Measurements from ENCODE around the gene HMX3.
"Not testable (repeated sequence)": the region's sequence is repeated elsewhere in the genome, so short reads cannot be mapped to it uniquely, and the experiment has no call there.

Gene HMX3

DNA sequence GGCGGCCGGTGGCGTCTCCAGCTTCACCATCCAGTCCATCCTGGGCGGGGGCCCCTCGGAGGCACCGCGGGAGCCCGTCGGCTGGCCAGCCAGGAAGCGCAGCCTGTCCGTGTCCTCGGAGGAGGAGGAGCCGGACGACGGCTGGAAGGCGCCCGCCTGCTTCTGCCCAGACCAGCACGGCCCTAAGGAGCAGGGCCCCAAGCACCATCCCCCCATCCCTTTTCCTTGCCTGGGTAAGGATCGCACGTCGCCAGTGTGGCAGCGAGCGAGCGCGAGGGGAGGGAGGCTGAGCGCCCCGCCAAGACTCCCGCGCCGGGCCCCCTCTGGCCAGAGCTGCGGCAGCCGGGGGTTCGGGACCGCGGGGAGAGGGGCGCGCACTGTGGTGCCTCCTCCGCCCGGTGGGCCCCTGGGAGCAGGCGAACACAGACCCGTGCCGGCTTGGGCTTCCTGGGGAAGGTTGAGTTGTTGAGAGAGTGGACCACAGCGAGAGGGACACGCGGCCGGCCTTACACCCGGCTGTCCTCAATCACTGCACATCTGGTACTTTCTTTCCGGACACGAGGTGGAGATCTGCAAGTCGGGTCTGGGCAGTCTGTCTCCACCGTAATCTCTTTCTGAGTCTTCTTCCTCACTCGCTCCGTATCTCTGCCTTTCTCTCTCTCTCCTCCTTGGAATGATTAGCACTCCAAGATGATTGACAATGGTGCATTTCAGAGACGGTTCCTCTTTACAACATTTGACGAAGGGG, 12.8 kb downstream of the HMX3 start:
- DNase-seq = no peak

DNA sequence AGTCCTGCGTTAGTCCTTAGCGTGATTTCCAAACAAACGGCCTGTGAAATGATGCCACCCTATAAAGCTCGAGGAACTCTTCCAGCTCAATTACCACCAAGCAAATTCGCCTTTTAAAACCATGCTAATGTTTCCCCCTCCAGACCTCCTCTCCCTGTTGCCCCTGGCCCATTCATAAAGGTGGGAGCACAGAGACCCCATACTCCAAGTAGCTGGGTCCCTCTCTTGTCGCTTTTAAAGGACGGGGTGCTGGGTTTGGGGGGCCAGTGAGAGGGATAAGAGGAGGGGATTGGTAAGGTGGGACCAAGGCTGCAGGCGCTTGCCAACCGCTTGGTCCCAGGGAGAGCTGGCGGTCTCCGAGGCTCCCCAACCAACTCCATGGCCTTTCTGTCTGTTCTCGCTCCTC, 13.4 kb downstream of the HMX3 start:
- DNase-seq = no peak

DNA sequence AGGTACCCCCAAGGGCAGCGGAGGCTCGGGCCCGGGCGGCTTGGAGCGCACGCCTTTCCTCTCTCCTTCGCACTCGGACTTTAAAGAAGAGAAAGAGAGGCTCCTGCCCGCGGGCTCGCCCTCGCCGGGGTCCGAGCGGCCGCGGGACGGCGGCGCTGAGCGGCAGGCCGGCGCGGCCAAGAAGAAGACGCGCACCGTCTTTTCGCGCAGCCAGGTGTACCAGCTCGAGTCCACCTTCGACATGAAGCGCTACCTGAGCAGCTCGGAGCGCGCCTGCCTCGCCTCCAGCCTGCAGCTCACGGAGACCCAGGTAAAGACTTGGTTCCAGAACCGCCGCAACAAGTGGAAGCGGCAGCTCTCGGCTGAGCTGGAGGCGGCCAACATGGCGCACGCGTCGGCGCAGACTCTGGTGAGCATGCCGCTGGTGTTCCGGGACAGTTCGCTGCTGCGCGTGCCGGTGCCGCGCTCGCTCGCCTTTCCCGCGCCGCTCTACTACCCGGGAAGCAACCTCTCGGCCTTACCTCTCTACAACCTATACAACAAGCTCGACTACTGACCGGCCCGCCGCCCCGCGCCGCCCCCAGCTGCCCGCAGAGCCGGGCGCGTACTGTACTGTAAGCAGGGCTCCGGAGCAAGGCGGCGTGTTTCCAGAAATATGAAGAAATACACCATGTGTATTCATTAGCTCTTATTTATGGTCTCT, 13.9 kb downstream of the HMX3 start:
- no peak for DNase-seq

- no peak for DNase-seq
Observed at GRCh38 chr10:123150271-123150985, 14.7 kb downstream of the HMX3 start.

DNA sequence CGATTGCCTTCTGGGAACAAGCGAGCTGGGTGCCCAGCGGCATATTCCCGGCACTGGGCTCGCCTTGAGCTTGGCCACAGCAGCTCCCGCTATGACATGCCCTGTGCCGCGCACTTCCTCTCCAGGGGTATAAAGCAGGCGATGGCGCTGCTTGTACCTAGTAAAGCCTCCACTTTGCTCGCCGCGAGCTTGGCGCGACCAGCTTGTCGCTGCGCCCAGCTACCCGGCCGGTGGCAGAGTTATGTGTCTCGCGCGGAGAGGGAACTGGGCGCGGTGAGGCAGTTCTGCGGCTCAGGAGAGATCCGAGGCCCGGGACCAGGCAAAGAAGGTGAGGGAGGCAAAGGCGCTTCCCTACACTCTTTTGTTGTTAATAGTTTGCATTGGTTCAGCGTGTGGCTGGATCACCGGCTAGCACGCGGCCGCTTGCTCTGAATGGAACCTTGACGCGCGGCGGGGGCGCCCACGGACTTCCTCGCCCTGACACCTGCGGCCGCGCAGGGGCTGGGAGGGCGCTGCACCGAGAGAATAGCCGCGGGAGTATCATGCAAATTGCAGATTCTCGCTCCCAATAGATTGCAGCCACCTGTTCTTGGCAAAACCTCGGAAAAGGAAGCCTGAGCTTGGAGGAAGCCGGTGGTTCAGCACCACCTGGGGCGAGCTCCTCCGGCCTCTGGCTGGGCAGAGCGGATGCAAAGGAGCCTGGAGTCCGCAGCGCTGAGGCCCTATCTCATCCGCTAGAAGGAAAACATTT, 15.4 kb downstream of the HMX3 start:
- DNase-seq = no peak

- no peak for DNase-seq
Observed at GRCh38 chr10:123151737-123152135, 16.0 kb downstream of the HMX3 start.

GRCh38 chr10:123153486-123154091, 17.8 kb downstream of the HMX3 start:
- no peak for DNase-seq

- DNase-seq = peak; percentile 100
Observed at GRCh38 chr10:123154092-123154710, 18.4 kb downstream of the HMX3 start, which contains the start of gene BUB3. Gene BUB3 (plus strand): TSS chr10:123154402. CDS start chr10:123154918, 516 bp downstream.

GRCh38 chr10:123154711-123155505, 19.1 kb downstream of the HMX3 start:
- peak; percentile 49 for DNase-seq

GRCh38 chr10:123156078-123156477, 20.3 kb downstream of the HMX3 start:
- DNase-seq = peak; percentile 42

DNA sequence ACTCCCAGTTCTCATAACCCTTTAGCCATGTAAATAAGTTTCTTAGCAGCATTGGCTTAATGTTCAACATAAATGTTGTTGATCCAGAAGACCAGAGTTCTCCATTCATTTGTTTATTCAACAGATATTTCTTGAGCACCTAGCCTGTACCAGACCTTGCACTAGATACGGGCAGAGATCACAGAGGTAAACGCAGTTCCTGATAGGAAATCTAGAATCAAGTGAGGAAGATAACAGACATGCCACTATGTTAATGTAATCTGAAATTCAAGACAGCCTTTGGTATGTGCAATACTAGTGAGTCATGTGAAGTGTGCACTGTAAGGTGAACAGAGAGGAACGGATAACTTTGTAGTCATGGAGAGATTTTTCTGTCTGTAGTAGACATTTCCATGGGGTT, 21.4 kb downstream of the HMX3 start:
- DNase-seq = no peak

DNA sequence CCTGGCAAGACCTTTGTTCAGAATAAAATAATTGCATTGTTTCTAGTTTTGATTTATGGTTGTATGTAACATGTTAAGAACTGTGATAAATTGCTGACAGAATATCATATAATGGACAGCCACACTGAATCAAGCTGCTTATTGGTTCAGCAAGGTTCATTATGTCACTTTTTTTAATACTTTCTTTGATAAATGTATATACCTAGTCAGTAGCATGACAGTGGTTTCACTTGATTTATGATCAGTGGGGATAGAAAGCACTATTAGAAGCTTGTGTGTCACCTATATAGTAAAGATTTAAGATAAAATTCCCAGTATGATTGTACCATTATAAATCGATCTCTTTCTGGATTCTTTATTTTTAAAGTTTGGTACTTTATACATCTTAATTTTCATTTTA, 22.9 kb downstream of the HMX3 start:
- no peak for DNase-seq

GRCh38 chr10:123160311-123160980, 24.7 kb downstream of the HMX3 start:
- no peak for DNase-seq

- no peak for DNase-seq
Observed at GRCh38 chr10:123164319-123164718, 28.5 kb downstream of the HMX3 start.

GRCh38 chr10:123165445-123166072, 29.8 kb downstream of the HMX3 start:
- no peak for DNase-seq

DNA sequence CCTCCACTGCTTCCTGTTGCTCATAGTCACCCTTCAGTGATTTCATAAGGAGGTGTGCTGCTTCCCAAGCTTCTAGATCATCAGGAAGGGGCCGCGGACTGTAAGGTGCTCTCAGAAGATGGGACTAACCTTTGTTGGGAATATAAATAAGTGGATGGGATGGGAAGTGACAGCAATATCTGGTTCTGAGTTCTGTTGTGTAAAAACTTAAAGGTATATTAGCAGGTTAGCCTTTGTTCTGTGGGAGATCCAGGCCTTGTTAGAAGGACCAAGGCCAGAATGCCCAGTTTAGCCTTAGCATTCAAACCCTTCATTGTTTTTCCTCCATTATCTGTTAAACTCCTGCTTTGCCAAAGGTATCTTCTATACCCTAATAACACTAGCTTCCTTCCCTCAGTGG, 30.8 kb downstream of the HMX3 start:
- DNase-seq = no peak

GRCh38 chr10:123170961-123171360, 35.2 kb downstream of the HMX3 start:
- DNase-seq = no peak

DNA sequence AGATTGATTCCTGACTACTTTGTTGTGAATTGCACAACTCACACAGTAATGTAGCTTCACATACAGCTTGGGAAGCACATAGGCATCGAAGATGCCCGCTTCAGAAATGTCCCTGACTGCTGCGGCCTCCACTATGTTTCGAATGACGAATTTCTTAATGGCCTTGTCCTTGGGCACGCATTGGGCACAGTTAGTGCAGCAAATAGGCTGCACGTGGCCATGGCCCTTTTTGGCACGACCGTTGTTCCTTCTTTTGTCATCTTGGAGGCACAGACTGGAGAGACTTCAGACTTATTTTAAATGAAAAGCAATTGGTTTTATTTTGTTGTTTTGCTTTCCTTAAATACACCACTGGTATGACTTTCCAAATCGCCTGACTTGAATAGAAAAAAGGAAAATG, 35.8 kb downstream of the HMX3 start:
- DNase-seq = not testable (repeated sequence)
